K562 (cell line): Measurements from ENCODE around the gene CCDC85B. TPM values are rescaled to one million over a fixed set of nuclear protein-coding genes. Genes with fewer than 3 reads are reported as not detected.

Experiments used
- CHD7 ChIP-seq: fragments of 200-600 bp; sonication (generic); IDR thresholded peaks from one replicate; pipeline ENCODE4 v1.6.1; 2012; ENCODE audit warnings: mild to moderate bottlenecking, low read depth, low read length, inconsistent platforms
- FOXJ2 ChIP-seq: fragments of 200-800 bp; sonication (Bioruptor generic); IDR thresholded peaks from 2 replicates; pipeline ENCODE4 v1.6.1; 2016; ENCODE audit warnings: missing genetic modification characterization, missing compliant biosample characterization
- MXI1 ChIP-seq: IDR thresholded peaks from 2 replicates; pipeline ENCODE4 v1.6.1; 2011; ENCODE audit warnings: low read depth, mild to moderate bottlenecking, improper control_type of control experiment, low read length
- PHB ChIP-seq: fragments of 250-450 bp; sonication (Bioruptor Pico); IDR thresholded peaks from 2 replicates; pipeline ENCODE4 v1.5.0; 2021
- TAF15 ChIP-seq: fragments of 200-400 bp; formaldehyde crosslinking; IDR thresholded peaks from 2 replicates; pipeline ENCODE4 v1.6.1; 2017; ENCODE audit warnings: mild to moderate bottlenecking, low read depth, low read length, moderate library complexity
- TAF7 ChIP-seq: fragments of 450-650 bp; IDR thresholded peaks from 2 replicates; pipeline ENCODE4 v1.6.1; 2016; ENCODE audit warnings: missing genetic modification characterization, missing compliant biosample characterization
- TSC22D4 ChIP-seq: fragments of 450-650 bp; IDR thresholded peaks from 2 replicates; pipeline ENCODE4 v1.6.1; 2016; ENCODE audit warnings: missing genetic modification characterization, missing biosample characterization, control low read depth
- ZNF384 ChIP-seq: IDR thresholded peaks from 2 replicates; pipeline ENCODE4 v1.6.1; 2012; ENCODE audit warnings: low read depth, low read length, improper control_type of control experiment
- ZNF780A ChIP-seq: fragments of 250-450 bp; sonication (Bioruptor Pico); IDR thresholded peaks from 2 replicates; pipeline ENCODE4 v1.5.0; 2021; ENCODE audit warnings: mild to moderate bottlenecking
- polyA plus RNA-seq, 8 experiments: library from polyadenylated mRNA; depleted of rRNA in 4 of 8; stranded (reverse) in 5 of 8; unstranded in 3 of 8; fragments of >200 nt; fragmentation: Nextera tagmentation in 2 of 8; fragmentation: Illumina TruSeq in 1 of 8; extraction: Ambion mirVana in 2 of 8; extraction: Trizol in 1 of 8; gene quantifications; 2 replicates each; pipeline versions ENCODE4 v1.2.1 to v1.2.3, GENCODE V29; 2011 to 2014; ENCODE audit warnings: inconsistent platforms in 1 of 8, missing spikeins in 1 of 8
- total RNA-seq, 7 experiments: library from RNA; depleted of rRNA in 6 of 7; stranded (reverse); fragments of >200 nt in 6 of 7; fragmentation: Illumina TruSeq in 2 of 7; extraction: Trizol in 2 of 7; gene quantifications; 2 replicates each; pipeline versions ENCODE4 v1.2.1 to v1.2.3, GENCODE V29; 2011 to 2021; ENCODE audit warnings: low replicate concordance in 1 of 7
- TF ChIP-seq, protein P1 (sequence below): fragments of 450-650 bp; conservative IDR thresholded peaks from 2 replicates; pipeline ENCODE4 v1.6.1; 2016; ENCODE audit warnings: missing genetic modification characterization, low read depth, mild to moderate bottlenecking, missing compliant biosample characterization, moderate library complexity
- TF ChIP-seq, protein P2 (sequence below): fragments of 250-450 bp; sonication (Bioruptor Pico); IDR thresholded peaks from 2 replicates; pipeline ENCODE4 v1.8.0; 2022; ENCODE audit warnings: moderate library complexity, mild to moderate bottlenecking, inconsistent platforms

The CCDC85B gene
- total and polyA plus RNA-seq, 9 of the 15 experiments (the other 6 are each of a cell fraction or from before 2014, with no cell fraction given) = 0.14 to 138 (median 6.2) TPM

DNA sequence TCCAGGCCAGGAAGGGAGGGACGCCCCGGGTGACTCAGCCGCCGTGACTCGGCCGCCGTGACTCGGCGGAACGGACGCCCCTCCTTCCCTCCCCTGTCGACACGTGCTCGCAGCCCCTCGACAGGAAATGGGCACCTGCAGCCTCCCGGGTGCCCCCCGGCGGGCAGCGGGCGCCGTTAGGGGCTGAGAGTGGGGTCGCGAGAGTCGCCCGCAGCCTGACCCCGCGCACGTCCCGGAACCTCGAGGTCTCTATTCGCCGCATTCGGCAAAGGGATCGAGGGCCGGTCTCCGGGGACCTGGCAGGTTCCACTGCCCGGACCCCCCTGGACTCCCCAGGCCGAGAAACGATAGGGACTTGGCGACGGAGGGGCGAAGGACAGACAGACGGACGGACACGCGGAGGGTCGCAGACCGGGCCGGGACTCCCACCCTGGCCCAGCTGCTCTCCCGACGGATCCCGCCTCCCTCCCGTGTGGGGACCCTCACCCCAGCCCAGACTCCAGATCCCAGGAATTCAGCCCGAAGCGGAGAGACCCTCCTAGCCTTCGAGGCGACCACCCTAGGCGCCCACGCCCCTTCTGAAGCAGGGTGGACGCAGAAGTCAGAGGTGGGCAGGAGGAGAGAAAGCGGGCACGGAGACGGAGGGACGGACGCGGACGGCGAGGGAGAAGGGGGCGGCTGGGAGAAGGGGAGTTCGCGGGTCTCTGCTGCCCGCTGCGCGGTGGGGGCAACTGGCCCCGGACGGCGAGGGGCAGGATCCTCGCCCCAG lies 9.1 kb downstream of the CCDC85B start (continued):
- no peak for TF ChIP-seq CHD7
- TF ChIP-seq, protein P1, sequence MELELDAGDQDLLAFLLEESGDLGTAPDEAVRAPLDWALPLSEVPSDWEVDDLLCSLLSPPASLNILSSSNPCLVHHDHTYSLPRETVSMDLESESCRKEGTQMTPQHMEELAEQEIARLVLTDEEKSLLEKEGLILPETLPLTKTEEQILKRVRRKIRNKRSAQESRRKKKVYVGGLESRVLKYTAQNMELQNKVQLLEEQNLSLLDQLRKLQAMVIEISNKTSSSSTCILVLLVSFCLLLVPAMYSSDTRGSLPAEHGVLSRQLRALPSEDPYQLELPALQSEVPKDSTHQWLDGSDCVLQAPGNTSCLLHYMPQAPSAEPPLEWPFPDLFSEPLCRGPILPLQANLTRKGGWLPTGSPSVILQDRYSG (tag) = peak; percentile 61; the same call in 1 of the 2 replicates
- no peak for TF ChIP-seq FOXJ2 (tag)
- TF ChIP-seq, protein P2, sequence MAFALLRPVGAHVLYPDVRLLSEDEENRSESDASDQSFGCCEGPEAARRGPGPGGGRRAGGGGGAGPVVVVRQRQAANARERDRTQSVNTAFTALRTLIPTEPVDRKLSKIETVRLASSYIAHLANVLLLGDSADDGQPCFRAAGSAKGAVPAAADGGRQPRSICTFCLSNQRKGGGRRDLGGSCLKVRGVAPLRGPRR = peak; percentile 50; the same call in 1 of the 2 replicates
- TF ChIP-seq ZNF780A = no peak
- TF ChIP-seq PHB = peak; percentile 9; the same call in 1 of the 2 replicates
- TF ChIP-seq MXI1 = peak; percentile 55; the same call in 1 of the 2 replicates
- TF ChIP-seq TAF15 = peak; percentile 29; the same call in 1 of the 2 replicates
- no peak for TF ChIP-seq TSC22D4 (tag)
- TF ChIP-seq TAF7 (tag) = no peak
- no peak for TF ChIP-seq ZNF384
